H1 (cell line): Measurements from ENCODE around the gene NUP210L. TPM values are rescaled to one million over a fixed set of nuclear protein-coding genes. Genes with fewer than 3 reads are reported as not detected.

ENCODE experiments used
- FOSL1 ChIP-seq: IDR thresholded peaks from 2 replicates; pipeline ENCODE4 v1.6.1; 2011; ENCODE audit warnings: mild to moderate bottlenecking, low read depth, low read length, moderate library complexity; ENCODE audit not compliant: insufficient read depth
- polyA plus RNA-seq, 7 experiments: library from polyadenylated mRNA; depleted of rRNA in 3 of 7; stranded (reverse) in 5 of 7; unstranded in 2 of 7; fragments of >200 nt in 5 of 7; fragments of 200-250 nt in 2 of 7; gene quantifications; 1 replicate in 5 of 7; 2 replicates in 1 of 7; 4 replicates in 1 of 7; pipeline versions ENCODE4 v1.2.1 to v1.2.3, GENCODE V29; 2011 to 2013; ENCODE audit warnings: missing spikeins in 2 of 7, mixed read lengths in 2 of 7
- total RNA-seq: library from RNA; stranded (reverse); fragmentation: NEBNext Ultra II Directional; extraction: Animal tissue kit (Norgen Biotek cat#: 25700); gene quantifications from 2 replicates; pipeline ENCODE4 v1.2.1, GENCODE V29; 2021

The NUP210L gene
- total and polyA plus RNA-seq, 2 of the 8 experiments (the other 6 are each of a cell fraction or from before 2014, with no cell fraction given): not detected

DNA sequence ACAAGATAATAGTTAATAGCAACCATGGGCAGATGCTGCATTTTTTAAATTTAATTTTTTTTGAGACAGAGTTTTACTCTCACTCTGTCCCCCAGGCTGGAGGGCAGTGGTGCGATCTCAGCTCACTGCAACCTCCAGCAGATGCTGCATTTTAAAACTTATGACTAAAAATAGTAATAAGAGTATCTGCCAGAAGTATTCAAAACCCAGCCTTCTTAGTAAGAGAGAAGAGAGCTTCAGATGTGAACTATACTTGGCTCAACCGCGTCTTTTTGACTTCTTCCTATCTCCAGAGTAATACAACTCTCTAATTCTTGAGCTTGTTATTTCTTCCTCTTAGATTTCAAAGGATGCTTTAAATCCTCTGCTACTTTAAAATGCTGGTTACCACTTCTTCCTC lies 159.7 kb downstream of the NUP210L start (continued):
- TF ChIP-seq FOSL1: no peak
